Suprapubic skin (tissue), 4 donors: Measurements from ENCODE around the gene PARD3B. TPM values are rescaled to one million over a fixed set of nuclear protein-coding genes. Genes with fewer than 3 reads are reported as not detected.

Experiments used
- DNase-seq, 2 donors: peaks; one replicate each; pipeline ENCODE4 v3.0.0-alpha.2; 2019; ENCODE audit warnings: low spot score in 2 of 2
- H3K27ac ChIP-seq: fragments of 200-600 bp; sonication (generic); one replicate; pipeline ENCODE4 v1.5.1; 2019
- H3K27me3 ChIP-seq: fragments of 200-600 bp; sonication (generic); one replicate; pipeline ENCODE4 v1.5.1; 2019
- H3K36me3 ChIP-seq: fragments of 200-600 bp; sonication (generic); one replicate; pipeline ENCODE4 v1.5.1; 2019
- H3K4me1 ChIP-seq: fragments of 200-600 bp; sonication (generic); one replicate; pipeline ENCODE4 v1.5.1; 2019
- H3K4me3 ChIP-seq: fragments of 200-600 bp; sonication (generic); one replicate; pipeline ENCODE4 v1.5.1; 2019; ENCODE audit warnings: mild to moderate bottlenecking
- H3K9me3 ChIP-seq: fragments of 200-600 bp; sonication (generic); one replicate; pipeline ENCODE4 v1.5.1; 2019
- CTCF ChIP-seq, 2 donors: fragments of 200-600 bp in 1 of 2; fragments of 450-650 bp in 1 of 2; sonication (generic) in 1 of 2; IDR thresholded peaks; one replicate each; pipeline ENCODE4 v1.5.1; 2016 to 2019; ENCODE audit warnings: antibody characterized with exemption in 2 of 2, mild to moderate bottlenecking in 1 of 2, moderate library complexity in 1 of 2
- EP300 ChIP-seq: sonication (generic); formaldehyde crosslinking; IDR thresholded peaks from one replicate; pipeline ENCODE4 v1.6.1; 2017; ENCODE audit warnings: antibody characterized with exemption
- POLR2A ChIP-seq, 2 donors: fragments of 450-650 bp; IDR thresholded peaks; one replicate each; pipeline ENCODE4 v1.6.1; 2017; ENCODE audit warnings: antibody characterized with exemption in 2 of 2, mild to moderate bottlenecking in 2 of 2, moderate library complexity in 2 of 2
- POLR2AphosphoS5 ChIP-seq, 3 donors: sonication (generic); formaldehyde crosslinking; IDR thresholded peaks; one replicate each; pipeline ENCODE4 v1.6.1; 2017; ENCODE audit warnings: antibody characterized with exemption in 3 of 3
- WGBS: methylation state at CpG from one replicate; pipeline ENCODE4 v1.1.5; 2018; 5-methylcytosine and 5-hydroxymethylcytosine counted together
- total RNA-seq, 4 donors: library from RNA; depleted of rRNA; stranded (reverse); fragments of >200 nt; gene quantifications; one replicate each; pipeline ENCODE4 v1.1.0, GENCODE V29; 2016

PARD3B gene
- total RNA-seq, 4 donors from 2014 or later = 12.5 to 18.9 (median 15.5) TPM

- WGBS = 91% methylated on average over 4 of the region's 4 CpGs
- no peak overlapping the region for H3K4me3 ChIP-seq
- H3K36me3 ChIP-seq = no peaks in the 10 kb centered on the region
- TF ChIP-seq POLR2A (IDR thresholded peaks at IDR 0.05) (no peak), POLR2AphosphoS5 (IDR thresholded peaks at IDR 0.05) (no peak), EP300 (no peak), CTCF (IDR thresholded peaks at IDR 0.05) (no peak)
- no peaks in the 10 kb centered on the region for H3K27me3 ChIP-seq
- H3K27ac ChIP-seq = no peak overlapping the region
- DNase-seq = no peak
- no peaks in the 10 kb centered on the region for H3K4me1 ChIP-seq
- H3K9me3 ChIP-seq = no peaks in the 10 kb centered on the region
Measured at GRCh38 chr2:205509655-205510054, 964.4 kb downstream of the PARD3B start.

- H3K4me3 ChIP-seq = no peak overlapping the region
- H3K36me3 ChIP-seq = no peaks in the 10 kb centered on the region
- no peaks in the 10 kb centered on the region for H3K9me3 ChIP-seq
- WGBS = 84% methylated on average over 2 of the region's 2 CpGs
- H3K27me3 ChIP-seq = no peaks in the 10 kb centered on the region
- no peak for DNase-seq
- no peak for TF ChIP-seq POLR2AphosphoS5 (IDR thresholded peaks at IDR 0.05)
- no peak for TF ChIP-seq EP300
- no peak for TF ChIP-seq POLR2A (IDR thresholded peaks at IDR 0.05)
- TF ChIP-seq CTCF (IDR thresholded peaks at IDR 0.05) = no peak
- no peaks in the 10 kb centered on the region for H3K4me1 ChIP-seq
- no peak overlapping the region for H3K27ac ChIP-seq
Measured at GRCh38 chr2:205510345-205510744, 965.1 kb downstream of the PARD3B start.

DNA sequence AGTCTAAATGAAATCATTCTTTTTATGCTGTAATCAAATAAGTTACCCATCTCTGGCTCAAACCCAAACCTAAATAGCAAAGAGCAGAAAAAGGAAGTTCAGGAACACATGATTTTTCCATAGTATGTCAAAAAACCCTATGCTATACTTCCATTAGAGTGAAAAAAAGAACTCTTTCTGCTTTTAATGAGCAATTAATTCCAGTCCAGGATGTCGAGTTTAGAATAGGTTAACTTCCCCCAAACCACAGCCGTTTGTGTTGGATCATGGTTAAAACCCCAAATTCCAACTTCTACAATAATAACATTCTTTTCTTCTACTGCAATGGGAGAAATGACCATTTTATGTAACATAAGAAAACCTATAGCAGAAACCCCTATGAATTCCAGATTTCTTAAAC is 965.9 kb downstream of the PARD3B start:
- Histone ChIP-seq H3K36me3 (no peaks in the 10 kb centered on the region), H3K9me3 (no peaks in the 10 kb centered on the region), H3K27ac (no peak overlapping the region), H3K4me1 (no peaks in the 10 kb centered on the region), H3K4me3 (no peak overlapping the region), H3K27me3 (no peaks in the 10 kb centered on the region)
- 36% methylated on average over 2 of the region's 2 CpGs for WGBS
- no peak for DNase-seq
- TF ChIP-seq CTCF (IDR thresholded peaks at IDR 0.05) (no peak), POLR2A (IDR thresholded peaks at IDR 0.05) (no peak), POLR2AphosphoS5 (IDR thresholded peaks at IDR 0.05) (no peak), EP300 (no peak)

DNA sequence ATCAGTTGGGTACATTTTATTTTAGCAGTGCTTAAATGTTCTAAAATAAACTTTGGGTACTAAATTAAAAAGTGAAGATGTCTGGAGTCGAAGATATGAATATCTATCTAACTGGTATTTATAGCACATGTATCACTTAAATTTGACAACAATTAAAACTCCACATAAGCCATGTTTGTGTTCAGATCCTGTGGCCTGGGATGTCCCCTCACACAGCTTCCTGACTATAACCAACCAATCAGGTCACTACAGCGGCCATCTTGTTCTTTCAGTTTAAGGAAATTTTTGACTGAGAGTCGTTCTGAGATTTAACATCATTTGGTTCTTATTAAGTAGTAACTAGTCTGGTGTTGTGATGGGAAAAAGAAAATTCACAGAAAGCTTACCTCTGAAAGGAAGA is 966.4 kb downstream of the PARD3B start:
- no peak for TF ChIP-seq POLR2AphosphoS5 (IDR thresholded peaks at IDR 0.05)
- TF ChIP-seq POLR2A (IDR thresholded peaks at IDR 0.05) = no peak
- TF ChIP-seq EP300 = no peak
- TF ChIP-seq CTCF (IDR thresholded peaks at IDR 0.05) = no peak
- no peaks in the 10 kb centered on the region for H3K36me3 ChIP-seq
- 74% methylated on average over 3 of the region's 3 CpGs for WGBS

DNA sequence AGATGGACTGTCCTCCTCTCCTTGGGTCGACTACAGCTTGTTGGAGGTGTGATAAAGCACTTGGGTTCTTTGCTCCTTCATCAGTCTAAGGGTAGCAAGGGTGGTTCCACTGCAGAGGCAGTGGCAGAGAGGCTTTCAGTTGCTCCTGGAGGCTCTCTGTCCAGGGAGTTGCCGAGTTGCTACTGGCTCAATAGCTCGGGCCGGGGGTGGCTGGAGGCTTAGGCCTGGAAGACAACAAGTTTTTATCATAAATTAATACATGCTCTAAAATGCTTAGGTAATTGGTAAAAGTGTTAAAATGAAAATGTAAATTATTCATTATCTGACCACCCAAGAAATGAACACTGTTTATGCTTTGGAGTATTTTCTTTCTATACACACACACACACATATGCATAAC is 975.0 kb downstream of the PARD3B start:
- Histone ChIP-seq H3K4me1 (no peaks in the 10 kb centered on the region), H3K27me3 (no peaks in the 10 kb centered on the region), H3K9me3 (peaks cover 4% of the 10 kb centered on the region), H3K27ac (no peak overlapping the region), H3K4me3 (no peak overlapping the region), H3K36me3 (no peaks in the 10 kb centered on the region)
- no peak for DNase-seq
- WGBS = 95% methylated on average over 4 of the region's 4 CpGs
- TF ChIP-seq POLR2AphosphoS5 (IDR thresholded peaks at IDR 0.05) (no peak), POLR2A (IDR thresholded peaks at IDR 0.05) (no peak), EP300 (no peak), CTCF (IDR thresholded peaks at IDR 0.05) (no peak)

More for the DNA sequence above, 966.4 kb downstream of the PARD3B start:
- Histone ChIP-seq H3K27ac (no peak overlapping the region), H3K9me3 (no peaks in the 10 kb centered on the region), H3K4me1 (no peaks in the 10 kb centered on the region), H3K27me3 (no peaks in the 10 kb centered on the region), H3K4me3 (no peak overlapping the region)
- DNase-seq = no peak
